Measurements from ENCODE around the gene CPNE5.

The CPNE5 gene

DNA sequence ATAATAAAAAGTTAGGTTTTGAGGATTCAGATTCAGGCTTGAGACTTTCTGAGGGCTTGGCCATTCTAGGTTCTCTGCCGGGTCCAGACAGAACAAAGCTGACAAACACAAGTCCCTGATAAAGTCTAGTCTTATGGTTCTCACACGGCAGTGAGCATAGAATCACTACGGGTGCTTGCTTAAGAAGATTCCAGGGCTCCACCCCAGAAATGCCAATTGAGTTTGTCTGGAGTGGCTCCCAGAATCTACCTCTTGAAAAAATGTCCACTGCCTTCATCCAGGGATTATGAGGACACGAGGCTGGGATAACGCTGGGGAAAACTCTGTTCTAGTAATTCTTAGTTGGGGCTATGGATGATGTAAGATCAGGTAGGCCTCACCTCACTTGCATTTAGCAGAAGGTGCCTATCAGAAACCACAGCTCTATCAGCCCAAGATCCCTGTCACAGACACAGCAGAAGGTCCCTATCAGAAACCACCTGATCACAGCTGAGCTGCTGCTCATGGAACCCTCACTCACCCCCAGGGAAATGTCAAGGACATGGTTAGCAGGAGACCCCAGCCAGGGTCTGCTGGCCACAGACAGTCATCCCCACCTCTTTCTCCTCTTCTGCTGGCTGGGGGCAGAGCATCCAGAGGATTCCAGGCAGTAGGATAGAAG lies 89.3 kb downstream of the CPNE5 start:
- CTCF ChIA-PET = no interaction called here
- POLR2A ChIA-PET = no interaction called here
- DNase-seq (ENCODE audit: extremely low spot score) = no peak
- TF ChIP-seq ARNT (IDR thresholded peaks at IDR 0.05) = no peak
- TF ChIP-seq CTBP1 (IDR thresholded peaks at IDR 0.05; ENCODE audit: borderline replicate concordance) = no peak
- no peak for TF ChIP-seq SUZ12 (IDR thresholded peaks at IDR 0.05)
- TF ChIP-seq TARDBP (IDR thresholded peaks at IDR 0.05) = no peak
- no peak for TF ChIP-seq SP1 (IDR thresholded peaks at IDR 0.05)
- TF ChIP-seq, protein P1, sequence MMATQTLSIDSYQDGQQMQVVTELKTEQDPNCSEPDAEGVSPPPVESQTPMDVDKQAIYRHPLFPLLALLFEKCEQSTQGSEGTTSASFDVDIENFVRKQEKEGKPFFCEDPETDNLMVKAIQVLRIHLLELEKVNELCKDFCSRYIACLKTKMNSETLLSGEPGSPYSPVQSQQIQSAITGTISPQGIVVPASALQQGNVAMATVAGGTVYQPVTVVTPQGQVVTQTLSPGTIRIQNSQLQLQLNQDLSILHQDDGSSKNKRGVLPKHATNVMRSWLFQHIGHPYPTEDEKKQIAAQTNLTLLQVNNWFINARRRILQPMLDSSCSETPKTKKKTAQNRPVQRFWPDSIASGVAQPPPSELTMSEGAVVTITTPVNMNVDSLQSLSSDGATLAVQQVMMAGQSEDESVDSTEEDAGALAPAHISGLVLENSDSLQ (IDR thresholded peaks at IDR 0.05) = no peak
- TF ChIP-seq HDGF (IDR thresholded peaks at IDR 0.05; ENCODE audit: borderline replicate concordance) = no peak
- TF ChIP-seq FOXA1 (IDR thresholded peaks at IDR 0.05) = no peak
- no peak for TF ChIP-seq FOXK2 (IDR thresholded peaks at IDR 0.05)
- TF ChIP-seq BHLHE40 (IDR thresholded peaks at IDR 0.05; ENCODE audit: borderline replicate concordance) = no peak
- TF ChIP-seq LEF1 (IDR thresholded peaks at IDR 0.05; ENCODE audit: borderline replicate concordance) = no peak
- TF ChIP-seq L3MBTL2 (conservative IDR thresholded peaks at IDR 0.05) = no peak
- no peak for TF ChIP-seq ZNF384 (IDR thresholded peaks at IDR 0.05)
- no peak for TF ChIP-seq FOXM1 (IDR thresholded peaks at IDR 0.05; ENCODE audit: borderline replicate concordance)
- TF ChIP-seq ELF4 (IDR thresholded peaks at IDR 0.05) = no peak
- TF ChIP-seq NFRKB (IDR thresholded peaks at IDR 0.05) = no peak

DNA sequence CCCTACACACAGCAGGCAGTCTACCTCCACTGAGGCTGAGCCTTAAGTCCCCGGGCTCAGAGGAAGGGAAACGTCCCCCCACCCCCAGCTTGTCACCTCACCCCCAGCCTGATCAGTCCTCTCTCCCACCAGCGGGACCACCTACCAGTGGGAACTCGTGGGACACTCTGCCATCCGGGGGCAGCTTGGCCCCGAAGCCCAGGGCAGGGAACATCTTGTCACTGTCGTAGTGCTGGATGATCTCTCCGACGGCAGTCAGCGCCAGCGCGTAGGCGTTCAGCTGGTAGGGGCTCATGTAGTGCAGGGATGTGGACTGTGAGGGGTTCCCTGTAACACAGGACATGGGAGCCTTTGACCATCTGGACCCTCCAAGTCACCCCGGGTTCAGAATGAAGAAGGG lies 93.0 kb downstream of the CPNE5 start:
- POLR2A ChIA-PET = no interaction called here
- no peak for DNase-seq (ENCODE audit: extremely low spot score)
- CTCF ChIA-PET = no interaction called here
- TF ChIP-seq TARDBP (IDR thresholded peaks at IDR 0.05) (no peak), LEF1 (IDR thresholded peaks at IDR 0.05; ENCODE audit: borderline replicate concordance) (no peak), CTBP1 (IDR thresholded peaks at IDR 0.05; ENCODE audit: borderline replicate concordance) (no peak), ARNT (IDR thresholded peaks at IDR 0.05) (no peak), FOXA1 (IDR thresholded peaks at IDR 0.05) (no peak), HDGF (IDR thresholded peaks at IDR 0.05; ENCODE audit: borderline replicate concordance) (no peak), ZNF384 (IDR thresholded peaks at IDR 0.05) (no peak), NFRKB (IDR thresholded peaks at IDR 0.05) (no peak), SP1 (IDR thresholded peaks at IDR 0.05) (no peak), BHLHE40 (IDR thresholded peaks at IDR 0.05; ENCODE audit: borderline replicate concordance) (no peak), ELF4 (IDR thresholded peaks at IDR 0.05) (no peak), SUZ12 (IDR thresholded peaks at IDR 0.05) (no peak), FOXK2 (IDR thresholded peaks at IDR 0.05) (no peak)
- TF ChIP-seq, protein P1 (IDR thresholded peaks at IDR 0.05) = no peak

DNA sequence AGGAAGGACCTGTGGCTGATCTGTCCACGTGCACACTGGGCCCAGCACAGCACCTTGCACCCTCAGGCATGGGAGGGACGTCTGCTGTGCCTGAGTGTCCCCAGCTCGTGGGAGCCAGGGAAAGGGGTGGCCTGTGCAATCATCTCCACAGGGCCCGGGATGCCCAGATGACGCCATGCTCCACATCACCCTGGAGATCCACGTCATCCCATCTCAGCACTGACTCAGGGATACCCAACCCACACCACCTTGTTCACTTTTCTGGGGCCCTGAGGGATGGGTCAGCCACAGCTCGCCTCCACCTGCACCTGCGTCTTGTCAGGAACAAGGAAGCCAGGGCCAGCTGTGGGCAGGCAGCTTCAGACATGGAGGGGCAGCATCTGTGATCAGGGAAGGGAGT lies 93.4 kb downstream of the CPNE5 start:
- POLR2A ChIA-PET = no interaction called here
- CTCF ChIA-PET = no interaction called here

DNA sequence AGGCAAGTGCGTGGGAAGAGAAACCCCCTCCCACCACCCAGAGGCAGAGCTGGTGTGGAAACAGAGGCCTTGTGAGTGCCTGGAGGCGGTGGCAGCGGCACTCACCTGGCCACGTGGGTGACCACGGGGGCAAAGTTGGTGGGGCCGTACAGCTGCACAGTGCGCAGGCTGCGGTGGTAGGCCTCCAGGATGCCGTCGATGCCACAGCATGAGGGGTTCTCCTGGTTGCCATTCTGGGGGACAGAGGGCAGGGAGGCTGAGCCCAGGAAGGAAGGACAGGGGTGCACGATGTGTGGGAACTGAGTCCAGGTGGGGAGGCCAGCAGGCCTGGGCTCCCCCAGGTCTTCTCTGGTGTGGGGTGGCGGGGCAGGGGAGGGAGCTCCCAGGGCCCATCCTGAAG lies 94.0 kb downstream of the CPNE5 start:
- TF ChIP-seq FOXM1 (IDR thresholded peaks at IDR 0.05; ENCODE audit: borderline replicate concordance) (no peak), HDGF (IDR thresholded peaks at IDR 0.05; ENCODE audit: borderline replicate concordance) (no peak), L3MBTL2 (conservative IDR thresholded peaks at IDR 0.05) (no peak), BHLHE40 (IDR thresholded peaks at IDR 0.05; ENCODE audit: borderline replicate concordance) (no peak), NFRKB (IDR thresholded peaks at IDR 0.05) (no peak), CTBP1 (IDR thresholded peaks at IDR 0.05; ENCODE audit: borderline replicate concordance) (no peak), ZNF384 (IDR thresholded peaks at IDR 0.05) (no peak), FOXA1 (IDR thresholded peaks at IDR 0.05) (no peak), SP1 (IDR thresholded peaks at IDR 0.05) (no peak), ARNT (IDR thresholded peaks at IDR 0.05) (no peak)
- TF ChIP-seq, protein P1 (IDR thresholded peaks at IDR 0.05) = no peak
- ChIA-PET CTCF (interaction anchor here (0.7 to 1.0 kb wide), 2 partner anchors 11 to 13 kb away, joined by 3 read pairs; no protein-coding TSS in a partner anchor), POLR2A (no interaction called here)
- DNase-seq (ENCODE audit: extremely low spot score) = no peak

More for the DNA sequence above, 93.4 kb downstream of the CPNE5 start:
- TF ChIP-seq NFRKB (IDR thresholded peaks at IDR 0.05) (no peak), CTBP1 (IDR thresholded peaks at IDR 0.05; ENCODE audit: borderline replicate concordance) (no peak), FOXM1 (IDR thresholded peaks at IDR 0.05; ENCODE audit: borderline replicate concordance) (no peak), SUZ12 (IDR thresholded peaks at IDR 0.05) (no peak), BHLHE40 (IDR thresholded peaks at IDR 0.05; ENCODE audit: borderline replicate concordance) (no peak), ELF4 (IDR thresholded peaks at IDR 0.05) (no peak), LEF1 (IDR thresholded peaks at IDR 0.05; ENCODE audit: borderline replicate concordance) (no peak), FOXA1 (IDR thresholded peaks at IDR 0.05) (no peak), FOXK2 (IDR thresholded peaks at IDR 0.05) (no peak), ZNF384 (IDR thresholded peaks at IDR 0.05) (no peak), ARNT (IDR thresholded peaks at IDR 0.05) (no peak), L3MBTL2 (conservative IDR thresholded peaks at IDR 0.05) (no peak), TARDBP (IDR thresholded peaks at IDR 0.05) (no peak), SP1 (IDR thresholded peaks at IDR 0.05) (no peak), HDGF (IDR thresholded peaks at IDR 0.05; ENCODE audit: borderline replicate concordance) (no peak)
- TF ChIP-seq, protein P1 (IDR thresholded peaks at IDR 0.05) = no peak
- no peak for DNase-seq (ENCODE audit: extremely low spot score)

DNA sequence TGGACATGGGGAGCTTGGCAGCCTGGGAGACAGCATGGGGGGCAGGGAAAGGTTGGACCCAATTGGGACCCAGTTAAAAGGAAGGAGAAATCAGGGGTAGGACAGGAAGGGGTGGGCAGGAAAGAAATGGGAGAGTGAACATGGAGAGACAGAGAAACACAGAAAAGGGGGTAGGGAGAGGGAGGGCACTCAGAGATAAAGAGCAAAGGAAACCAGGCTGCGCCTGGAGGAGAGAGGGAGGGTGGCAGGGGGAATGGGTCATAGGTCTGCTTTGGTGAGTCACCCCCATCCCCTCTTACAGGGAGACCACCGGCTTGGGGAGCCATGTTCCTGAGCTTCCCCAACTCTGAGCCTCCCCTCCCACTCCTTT lies 95.0 kb downstream of the CPNE5 start:
- TF ChIP-seq SP1 (IDR thresholded peaks at IDR 0.05) (no peak), L3MBTL2 (conservative IDR thresholded peaks at IDR 0.05) (no peak), FOXK2 (IDR thresholded peaks at IDR 0.05) (no peak), FOXM1 (IDR thresholded peaks at IDR 0.05; ENCODE audit: borderline replicate concordance) (no peak), TARDBP (IDR thresholded peaks at IDR 0.05) (no peak), HDGF (IDR thresholded peaks at IDR 0.05; ENCODE audit: borderline replicate concordance) (no peak), ARNT (IDR thresholded peaks at IDR 0.05) (no peak)
- TF ChIP-seq, protein P1 (IDR thresholded peaks at IDR 0.05) = no peak
- ChIA-PET CTCF (no interaction called here), POLR2A (no interaction called here)
- DNase-seq (ENCODE audit: extremely low spot score) = no peak
